Measurements from ENCODE around the gene ZNF223. TPM values are rescaled to one million over a fixed set of nuclear protein-coding genes. Genes with fewer than 3 reads are reported as not detected.

Gene ZNF223
- total RNA-seq = 1 to 10 TPM; 4.2 to 5.4 TPM

GRCh38 chr19:44051650-44052402, at the start of gene ZNF223:
Gene ZNF223 (plus strand): TSS chr19:44052036. CDS start chr19:44055177, 3,141 bp downstream.
- H3K9me3 ChIP-seq = no peaks in the 10 kb centered on the region
- peak within 1 kb of the TSS; percentile 80 to 81 for H3K4me3 ChIP-seq
- DNase-seq (ENCODE audit: low spot score) = peak; percentile 96
- peaks cover 1% of the 10 kb centered on the region for H3K36me3 ChIP-seq
- no peak for TF ChIP-seq CTCF (IDR thresholded peaks at IDR 0.05)
- peak within 1 kb of the TSS; percentile 64 to 74 for H3K27ac ChIP-seq
- peaks cover 0 to 19% of the 10 kb centered on the region in 2 donors for H3K4me1 ChIP-seq
- H3K27me3 ChIP-seq = no peaks in the 10 kb centered on the region

- Histone ChIP-seq H3K27ac (peak overlapping the region; percentile 72 to 84), H3K9me3 (peaks cover 0 to 13% of the 10 kb centered on the region in 2 donors), H3K4me3 (peak overlapping the region; percentile 73), H3K27me3 (no peaks in the 10 kb centered on the region), H3K36me3 (peaks cover 8% of the 10 kb centered on the region), H3K4me1 (peaks cover 0 to 15% of the 10 kb centered on the region in 2 donors)
- TF ChIP-seq CTCF (IDR thresholded peaks at IDR 0.05) = no peak
- no peak for DNase-seq (ENCODE audit: low spot score)
Observed at GRCh38 chr19:44002212-44002565, 49.6 kb upstream of the ZNF223 start.

- no peak for TF ChIP-seq CTCF (IDR thresholded peaks at IDR 0.05)
- H3K9me3 ChIP-seq = peaks cover 0 to 18% of the 10 kb centered on the region in 2 donors
Observed at GRCh38 chr19:44002566-44003460, 49.0 kb upstream of the ZNF223 start, which contains the start of gene ZNF230. Gene ZNF230 (plus strand): TSS chr19:44002957. CDS start chr19:44007079, 4,122 bp downstream.

GRCh38 chr19:44003461-44004009, 48.3 kb upstream of the ZNF223 start:
- peak overlapping the region; percentile 73 for H3K4me3 ChIP-seq
- peak overlapping the region; percentile 72 to 84 for H3K27ac ChIP-seq
- peaks cover 0 to 25% of the 10 kb centered on the region in 2 donors for H3K9me3 ChIP-seq
- H3K4me1 ChIP-seq = peaks cover 0 to 15% of the 10 kb centered on the region in 2 donors
- peaks cover 21% of the 10 kb centered on the region for H3K36me3 ChIP-seq
- no peaks in the 10 kb centered on the region for H3K27me3 ChIP-seq
- no peak for TF ChIP-seq CTCF (IDR thresholded peaks at IDR 0.05)
- no peak for DNase-seq (ENCODE audit: low spot score)

More at GRCh38 chr19:44002566-44003460, 49.0 kb upstream of the ZNF223 start, which contains the start of gene ZNF230:
- DNase-seq (ENCODE audit: low spot score) = peak; percentile 93
- Histone ChIP-seq H3K27me3 (no peaks in the 10 kb centered on the region), H3K4me3 (peak within 1 kb of the TSS; percentile 73), H3K27ac (peak within 1 kb of the TSS; percentile 72 to 84), H3K36me3 (peaks cover 14% of the 10 kb centered on the region), H3K4me1 (peaks cover 0 to 15% of the 10 kb centered on the region in 2 donors)

- Histone ChIP-seq H3K27ac (no peak overlapping the region), H3K9me3 (peaks cover 10 to 49% of the 10 kb centered on the region in 2 donors), H3K4me1 (peaks cover 0 to 15% of the 10 kb centered on the region in 2 donors), H3K4me3 (no peak overlapping the region), H3K27me3 (no peaks in the 10 kb centered on the region), H3K36me3 (peaks cover 46% of the 10 kb centered on the region)
- DNase-seq (ENCODE audit: low spot score) = no peak
- TF ChIP-seq CTCF (IDR thresholded peaks at IDR 0.05) = no peak
Observed at GRCh38 chr19:44005973-44006372, 45.9 kb upstream of the ZNF223 start.
